ENCODE measurements around the gene RAX. TPM values are rescaled to one million over a fixed set of nuclear protein-coding genes. Genes with fewer than 3 reads are reported as not detected.

The RAX gene
- total and polyA plus RNA-seq, 10 of the 15 experiments (the other 5 are each of a cell fraction or from before 2014, with no cell fraction given) = not detected

- TF ChIP-seq BCL3 (IDR thresholded peaks at IDR 0.05; ENCODE audit: borderline replicate concordance, insufficient read depth, low read depth, low read length, poor library complexity, severe bottlenecking) (no peak), EED (IDR thresholded peaks at IDR 0.05; ENCODE audit: low read depth) (no peak), ESRRA (IDR thresholded peaks at IDR 0.05; ENCODE audit: low read length) (no peak), IRF3 (IDR thresholded peaks at IDR 0.05) (no peak), USF1 (IDR thresholded peaks at IDR 0.05; ENCODE audit: borderline replicate concordance, extremely low read length, insufficient read depth, low read depth, low read length) (no peak), NFIC (IDR thresholded peaks at IDR 0.05; ENCODE audit: low read depth, low read length) (no peak)
Observed at GRCh38 chr18:59265246-59265973, 7.8 kb downstream of the RAX start (continued).

DNA sequence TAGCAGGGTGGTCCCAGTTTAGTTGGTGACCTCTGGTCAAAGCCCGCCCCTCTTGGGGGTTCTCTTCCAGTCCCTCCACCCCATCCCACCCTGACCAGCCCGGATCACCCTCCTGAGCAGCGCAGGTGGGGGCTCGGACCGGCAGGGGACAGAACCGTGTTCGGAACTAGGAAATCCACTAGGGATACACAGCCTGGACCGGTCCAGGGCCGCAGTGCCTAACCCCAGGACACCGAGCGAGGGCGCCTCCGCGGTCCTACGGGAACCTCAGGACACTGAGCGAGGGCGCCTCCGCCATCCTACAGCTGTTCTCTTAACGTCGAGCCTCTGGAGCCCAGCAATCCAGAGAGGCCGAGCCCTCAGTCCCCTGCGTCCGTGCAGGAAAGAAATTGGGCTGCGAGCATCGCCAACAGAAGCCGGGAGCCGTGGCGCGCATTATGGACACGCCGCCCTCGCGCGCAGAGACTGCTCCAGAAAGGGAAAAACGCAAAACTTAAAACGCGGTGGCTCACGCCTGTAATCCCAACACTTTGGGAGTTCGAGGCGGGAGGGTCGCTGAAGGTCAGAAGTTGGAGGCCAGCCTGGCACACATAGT is 8.5 kb downstream of the RAX start:
- no peak overlapping the region for H3K9ac ChIP-seq (ENCODE audit: control insufficient read depth, insufficient read depth, low read length)
- SMC1A ChIA-PET (ENCODE audit: uncharacterized antibody, unreplicated experiment) = no interaction called here

More for the DNA sequence above, 8.5 kb downstream of the RAX start:
- POLR2A ChIA-PET = no interaction called here
- FAIRE-seq (no peak), ATAC-seq (no peak), DNase-seq (ENCODE audit: low read depth, low spot score) (no peak)
- Histone ChIP-seq H3K4me2 (ENCODE audit: control insufficient read depth, insufficient read depth) (no peak overlapping the region), H2AFZ (ENCODE audit: control insufficient read depth, low read depth, low read length) (no peak overlapping the region), H4K20me1 (ENCODE audit: control insufficient read depth, insufficient read depth) (no peaks in the 10 kb centered on the region), H3K36me3 (ENCODE audit: control insufficient read depth in 2 of 2, insufficient read depth in 2 of 2, low read length in 1 of 2) (no peaks in the 10 kb centered on the region), H3K27ac (ENCODE audit: control insufficient read depth, insufficient read depth) (no peak overlapping the region), H3K27me3 (replicated peaks in 1 of 2; ENCODE audit: control insufficient read depth in 2 of 2, insufficient read depth in 2 of 2, low read length in 1 of 2) (peaks cover 7 to 30% of the 10 kb centered on the region in 2 experiments), H3K9me3 (replicated peaks; ENCODE audit: control insufficient read depth, insufficient read depth, low read length) (no peaks in the 10 kb centered on the region), H3K4me3 (no peak overlapping the region), H3K4me1 (ENCODE audit: control insufficient read depth, insufficient read depth, low read length) (no peaks in the 10 kb centered on the region), H3K79me2 (ENCODE audit: control insufficient read depth, insufficient read depth, low read length) (no peaks in the 10 kb centered on the region)
- RAD21 ChIA-PET (ENCODE audit: unreplicated experiment) = interaction anchor here (1.2 kb wide), 1 partner anchor 16 kb away, joined by 3 read pairs; no protein-coding TSS in a partner anchor
- BruUV-seq (replicated peaks) = no TSS peak
- TF ChIP-seq CBFB (IDR thresholded peaks at IDR 0.05; ENCODE audit: low read depth) = no peak
- TF ChIP-seq, protein P1, sequence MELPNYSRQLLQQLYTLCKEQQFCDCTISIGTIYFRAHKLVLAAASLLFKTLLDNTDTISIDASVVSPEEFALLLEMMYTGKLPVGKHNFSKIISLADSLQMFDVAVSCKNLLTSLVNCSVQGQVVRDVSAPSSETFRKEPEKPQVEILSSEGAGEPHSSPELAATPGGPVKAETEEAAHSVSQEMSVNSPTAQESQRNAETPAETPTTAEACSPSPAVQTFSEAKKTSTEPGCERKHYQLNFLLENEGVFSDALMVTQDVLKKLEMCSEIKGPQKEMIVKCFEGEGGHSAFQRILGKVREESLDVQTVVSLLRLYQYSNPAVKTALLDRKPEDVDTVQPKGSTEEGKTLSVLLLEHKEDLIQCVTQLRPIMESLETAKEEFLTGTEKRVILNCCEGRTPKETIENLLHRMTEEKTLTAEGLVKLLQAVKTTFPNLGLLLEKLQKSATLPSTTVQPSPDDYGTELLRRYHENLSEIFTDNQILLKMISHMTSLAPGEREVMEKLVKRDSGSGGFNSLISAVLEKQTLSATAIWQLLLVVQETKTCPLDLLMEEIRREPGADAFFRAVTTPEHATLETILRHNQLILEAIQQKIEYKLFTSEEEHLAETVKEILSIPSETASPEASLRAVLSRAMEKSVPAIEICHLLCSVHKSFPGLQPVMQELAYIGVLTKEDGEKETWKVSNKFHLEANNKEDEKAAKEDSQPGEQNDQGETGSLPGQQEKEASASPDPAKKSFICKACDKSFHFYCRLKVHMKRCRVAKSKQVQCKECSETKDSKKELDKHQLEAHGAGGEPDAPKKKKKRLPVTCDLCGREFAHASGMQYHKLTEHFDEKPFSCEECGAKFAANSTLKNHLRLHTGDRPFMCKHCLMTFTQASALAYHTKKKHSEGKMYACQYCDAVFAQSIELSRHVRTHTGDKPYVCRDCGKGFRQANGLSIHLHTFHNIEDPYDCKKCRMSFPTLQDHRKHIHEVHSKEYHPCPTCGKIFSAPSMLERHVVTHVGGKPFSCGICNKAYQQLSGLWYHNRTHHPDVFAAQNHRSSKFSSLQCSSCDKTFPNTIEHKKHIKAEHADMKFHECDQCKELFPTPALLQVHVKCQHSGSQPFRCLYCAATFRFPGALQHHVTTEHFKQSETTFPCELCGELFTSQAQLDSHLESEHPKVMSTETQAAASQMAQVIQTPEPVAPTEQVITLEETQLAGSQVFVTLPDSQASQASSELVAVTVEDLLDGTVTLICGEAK (IDR thresholded peaks at IDR 0.05; ENCODE audit: borderline replicate concordance) = no peak
- 47% methylated on average over 41 of the region's 41 CpGs for WGBS (ENCODE audit: insufficient coverage, insufficient replicate concordance, low lambda C conversion rate, missing lambda C conversion rate)
- intact Hi-C loops (cut with micrococcal nuclease; ENCODE audit: unreplicated experiment) (no loop called here), in situ Hi-C loops (cut with MboI) (no loop called here)
- CTCF ChIA-PET = no interaction called here
